HepG2 (cell line): ENCODE results near the gene KLHL40. TPM values are rescaled to one million over a fixed set of nuclear protein-coding genes. Genes with fewer than 3 reads are reported as not detected.
A peak's percentile ranks its signal among the peaks of the same experiment; 100 is the strongest.

ENCODE experiments used
- ARID2 ChIP-seq: sonication (generic); formaldehyde crosslinking; IDR thresholded peaks from 2 replicates; pipeline ENCODE4 v1.8.1; 2022; ENCODE audit warnings: mild to moderate bottlenecking, missing genetic modification reagents, borderline replicate concordance
- ATF1 ChIP-seq: IDR thresholded peaks from 2 replicates; pipeline ENCODE4 v1.6.1; 2016; ENCODE audit warnings: mild to moderate bottlenecking, control low read depth
- FOXJ3 ChIP-seq: sonication (generic); formaldehyde crosslinking; IDR thresholded peaks from 2 replicates; pipeline ENCODE4 v1.4.0; 2020; ENCODE audit warnings: missing genetic modification reagents, mild to moderate bottlenecking, borderline replicate concordance
- FOXO4 ChIP-seq: sonication (generic); formaldehyde crosslinking; conservative IDR thresholded peaks from 2 replicates; pipeline ENCODE4 v1.8.1; 2023; ENCODE audit warnings: missing genetic modification reagents
- HES4 ChIP-seq: sonication (generic); formaldehyde crosslinking; IDR thresholded peaks from 2 replicates; pipeline ENCODE4 v1.9.0; 2021; ENCODE audit warnings: mild to moderate bottlenecking, missing genetic modification reagents, borderline replicate concordance
- HHEX ChIP-seq: IDR thresholded peaks from 2 replicates; pipeline ENCODE4 v1.6.1; 2016; ENCODE audit warnings: control low read depth
- HNF4A ChIP-seq: sonication (generic); formaldehyde crosslinking; IDR thresholded peaks from 2 replicates; pipeline ENCODE4 v1.4.0; 2020; ENCODE audit warnings: missing genetic modification reagents
- KLF12 ChIP-seq: sonication (generic); formaldehyde crosslinking; IDR thresholded peaks from 2 replicates; pipeline ENCODE4 v1.4.0; 2020; ENCODE audit warnings: missing genetic modification reagents, borderline replicate concordance
- NFRKB ChIP-seq: fragments of 450-650 bp; IDR thresholded peaks from 2 replicates; pipeline ENCODE4 v1.6.1; 2017
- SALL1 ChIP-seq: sonication (generic); formaldehyde crosslinking; IDR thresholded peaks from 2 replicates; pipeline ENCODE4 v1.8.0; 2022; ENCODE audit warnings: mild to moderate bottlenecking, missing genetic modification reagents
- STAG1 ChIP-seq: sonication (generic); formaldehyde crosslinking; IDR thresholded peaks from 2 replicates; pipeline ENCODE4 v1.4.0; 2020; ENCODE audit warnings: missing genetic modification reagents
- TEAD3 ChIP-seq: optimal IDR thresholded peaks from 2 replicates; pipeline ENCODE3; 2016; ENCODE audit warnings: borderline replicate concordance
- ZBTB3 ChIP-seq: sonication (generic); formaldehyde crosslinking; IDR thresholded peaks from 2 replicates; pipeline ENCODE4 v1.4.0; 2020; ENCODE audit warnings: low read depth, mild to moderate bottlenecking, moderate library complexity, missing genetic modification reagents, borderline replicate concordance
- ZBTB33 ChIP-seq: sonication (generic); formaldehyde crosslinking; IDR thresholded peaks from 2 replicates; pipeline ENCODE4 v1.4.0; 2020; ENCODE audit warnings: missing genetic modification reagents
- ZNF10 ChIP-seq: sonication (generic); formaldehyde crosslinking; IDR thresholded peaks from 2 replicates; pipeline ENCODE4 v1.4.0; 2020; ENCODE audit warnings: mild to moderate bottlenecking, low read depth, missing genetic modification reagents, borderline replicate concordance
- ZNF205 ChIP-seq: IDR thresholded peaks from 2 replicates; pipeline ENCODE4 v1.6.1; 2018; ENCODE audit warnings: missing biosample characterization, missing genetic modification reagents
- ZNF510 ChIP-seq: sonication (generic); formaldehyde crosslinking; IDR thresholded peaks from 2 replicates; pipeline ENCODE4 v1.4.0; 2020; ENCODE audit warnings: low read depth, mild to moderate bottlenecking, missing genetic modification reagents
- ZNF562 ChIP-seq: sonication (generic); formaldehyde crosslinking; IDR thresholded peaks from 2 replicates; pipeline ENCODE4 v1.8.0; 2022; ENCODE audit warnings: missing genetic modification reagents, borderline replicate concordance
- ZNF598 ChIP-seq: sonication (generic); formaldehyde crosslinking; IDR thresholded peaks from 2 replicates; pipeline ENCODE4 v1.5.1; 2020; ENCODE audit warnings: mild to moderate bottlenecking, missing genetic modification reagents, borderline replicate concordance
- ZNF713 ChIP-seq: sonication (generic); formaldehyde crosslinking; IDR thresholded peaks from 2 replicates; pipeline ENCODE4 v1.4.0; 2020; ENCODE audit warnings: mild to moderate bottlenecking, missing genetic modification reagents
- ZNF724P ChIP-seq: sonication (generic); formaldehyde crosslinking; IDR thresholded peaks from 2 replicates; pipeline ENCODE4 v1.8.0; 2022; ENCODE audit warnings: missing genetic modification reagents, borderline replicate concordance
- ZNF788 ChIP-seq: sonication (generic); formaldehyde crosslinking; IDR thresholded peaks from 2 replicates; pipeline ENCODE4 v1.5.0; 2020; ENCODE audit warnings: mild to moderate bottlenecking, missing genetic modification reagents, borderline replicate concordance
- polyA plus RNA-seq, 8 experiments: library from polyadenylated mRNA; depleted of rRNA in 3 of 8; stranded (reverse) in 7 of 8; unstranded in 1 of 8; fragments of >200 nt; fragmentation: Illumina TruSeq in 4 of 8; extraction: Trizol in 4 of 8; gene quantifications; 2 replicates each; pipeline versions ENCODE4 v1.2.1 to v1.2.3, GENCODE V29; 2011 to 2016; ENCODE audit warnings: low read depth in 4 of 8, missing spikeins in 1 of 8, mixed read lengths in 1 of 8; ENCODE audit not compliant: insufficient read depth in 1 of 8
- total RNA-seq, 5 experiments: library from RNA; depleted of rRNA; stranded (reverse); fragments of >200 nt; fragmentation: Illumina TruSeq; extraction: Trizol; gene quantifications; 2 replicates each; pipeline ENCODE4 v1.2.3, GENCODE V29; 2016; ENCODE audit warnings: low read depth in 1 of 5
- TF ChIP-seq, protein P1 (sequence below): sonication (generic); formaldehyde crosslinking; IDR thresholded peaks from 2 replicates; pipeline ENCODE4 v1.5.1; 2020; ENCODE audit warnings: missing genetic modification reagents, mild to moderate bottlenecking, borderline replicate concordance
- TF ChIP-seq, protein P2 (sequence below): IDR thresholded peaks from 2 replicates; pipeline ENCODE4 v1.6.1; 2018; ENCODE audit warnings: missing genetic modification reagents

The KLHL40 gene
- total and polyA plus RNA-seq, 2 of the 13 experiments (the other 11 are each of a cell fraction or from before 2014, with no cell fraction given), result not detected

DNA sequence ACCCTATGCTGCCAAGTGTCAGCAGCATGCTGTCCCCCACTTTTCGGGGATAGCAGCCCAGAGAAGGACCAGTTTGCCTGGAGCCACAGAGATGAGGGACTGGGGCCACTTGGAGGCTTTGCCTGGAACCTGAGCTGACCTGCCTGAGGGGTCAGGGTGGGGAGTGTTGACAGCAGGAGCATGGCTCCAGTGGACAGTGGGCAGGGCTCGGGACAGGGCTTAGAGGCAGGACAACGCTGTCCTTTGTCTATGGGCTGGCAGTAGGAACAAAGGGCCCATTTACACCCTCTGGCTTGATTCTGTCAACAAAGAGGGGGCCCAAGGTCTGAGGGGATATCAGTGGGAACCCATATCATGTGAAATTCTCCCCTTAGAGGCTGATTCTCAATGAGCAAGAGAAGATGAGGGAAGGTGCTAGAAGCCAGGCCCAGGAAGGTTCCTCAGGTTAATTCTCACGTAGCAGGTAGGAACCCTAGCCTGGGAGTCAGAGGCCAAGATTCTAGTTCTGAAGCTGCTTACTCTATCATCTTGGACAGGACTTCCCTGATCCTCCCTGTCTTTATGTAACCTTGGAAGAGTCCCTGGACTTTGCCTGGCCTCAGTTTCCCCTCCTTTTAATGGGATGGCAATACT lies 47.0 kb downstream of the KLHL40 start (continued):
- TF ChIP-seq ZNF562 (CRISPR knock-in tag), result no peak
- no peak for TF ChIP-seq HES4 (CRISPR knock-in tag)
- no peak for TF ChIP-seq ZNF510
- peak; percentile 25; the same call in 1 of the 2 replicates for TF ChIP-seq STAG1
- no peak; the same call in 1 of the 2 replicates for TF ChIP-seq ZNF724P (CRISPR knock-in tag)
- TF ChIP-seq SALL1 (CRISPR knock-in tag), result peak; percentile 92
- peak; percentile 66; the same call in 1 of the 2 replicates for TF ChIP-seq HNF4A (CRISPR knock-in tag)
- TF ChIP-seq, protein P1, sequence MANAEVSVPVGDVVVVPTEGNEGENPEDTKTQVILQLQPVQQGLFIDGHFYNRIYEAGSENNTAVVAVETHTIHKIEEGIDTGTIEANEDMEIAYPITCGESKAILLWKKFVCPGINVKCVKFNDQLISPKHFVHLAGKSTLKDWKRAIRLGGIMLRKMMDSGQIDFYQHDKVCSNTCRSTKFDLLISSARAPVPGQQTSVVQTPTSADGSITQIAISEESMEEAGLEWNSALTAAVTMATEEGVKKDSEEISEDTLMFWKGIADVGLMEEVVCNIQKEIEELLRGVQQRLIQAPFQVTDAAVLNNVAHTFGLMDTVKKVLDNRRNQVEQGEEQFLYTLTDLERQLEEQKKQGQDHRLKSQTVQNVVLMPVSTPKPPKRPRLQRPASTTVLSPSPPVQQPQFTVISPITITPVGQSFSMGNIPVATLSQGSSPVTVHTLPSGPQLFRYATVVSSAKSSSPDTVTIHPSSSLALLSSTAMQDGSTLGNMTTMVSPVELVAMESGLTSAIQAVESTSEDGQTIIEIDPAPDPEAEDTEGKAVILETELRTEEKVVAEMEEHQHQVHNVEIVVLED (CRISPR knock-in tag), result no peak
- TF ChIP-seq ZNF788, result peak; percentile 58; the same call in 1 of the 2 replicates
- TF ChIP-seq FOXJ3, result peak; percentile 82; the same call in 1 of the 2 replicates
- TF ChIP-seq ZNF598, result no peak
- TF ChIP-seq KLF12 (CRISPR knock-in tag), result no peak
- no peak for TF ChIP-seq NFRKB
- TF ChIP-seq ZBTB33 (CRISPR knock-in tag), result peak; percentile 22; the same call in 1 of the 2 replicates
- peak; percentile 83; the same call in 1 of the 2 replicates for TF ChIP-seq ARID2
- TF ChIP-seq, protein P2, sequence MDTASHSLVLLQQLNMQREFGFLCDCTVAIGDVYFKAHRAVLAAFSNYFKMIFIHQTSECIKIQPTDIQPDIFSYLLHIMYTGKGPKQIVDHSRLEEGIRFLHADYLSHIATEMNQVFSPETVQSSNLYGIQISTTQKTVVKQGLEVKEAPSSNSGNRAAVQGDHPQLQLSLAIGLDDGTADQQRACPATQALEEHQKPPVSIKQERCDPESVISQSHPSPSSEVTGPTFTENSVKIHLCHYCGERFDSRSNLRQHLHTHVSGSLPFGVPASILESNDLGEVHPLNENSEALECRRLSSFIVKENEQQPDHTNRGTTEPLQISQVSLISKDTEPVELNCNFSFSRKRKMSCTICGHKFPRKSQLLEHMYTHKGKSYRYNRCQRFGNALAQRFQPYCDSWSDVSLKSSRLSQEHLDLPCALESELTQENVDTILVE (CRISPR knock-in tag), result no peak; the same call in 1 of the 2 replicates
- TF ChIP-seq ZBTB3 (CRISPR knock-in tag), result no peak
- TF ChIP-seq ZNF205, result no peak
- peak; percentile 64 for TF ChIP-seq TEAD3 (CRISPR knock-in tag)
- no peak for TF ChIP-seq ATF1 (CRISPR knock-in tag)
- TF ChIP-seq FOXO4 (CRISPR knock-in tag), result no peak
- no peak for TF ChIP-seq HHEX (CRISPR knock-in tag)
- no peak for TF ChIP-seq ZNF713 (CRISPR knock-in tag)
- no peak for TF ChIP-seq ZNF10
